HepG2 (cell line): ENCODE results near the gene PKD2L2. TPM values are rescaled to one million over a fixed set of nuclear protein-coding genes. Genes with fewer than 3 reads are reported as not detected.

Source experiments
- BORCS8-MEF2B ChIP-seq: sonication (generic); formaldehyde crosslinking; IDR thresholded peaks from 2 replicates; pipeline ENCODE4 v1.8.0; 2022; ENCODE audit warnings: mild to moderate bottlenecking, missing genetic modification reagents
- CREM ChIP-seq, 2 experiments: sonication (generic) in 1 of 2; formaldehyde crosslinking in 1 of 2; IDR thresholded peaks; 2 replicates each; pipeline versions ENCODE4 v1.4.0 to v1.6.1; 2016 to 2020; ENCODE audit warnings: antibody characterized with exemption in 1 of 2, mild to moderate bottlenecking in 1 of 2, missing genetic modification reagents in 1 of 2
- EP300 ChIP-seq, 3 experiments: sonication (generic) in 1 of 3; formaldehyde crosslinking in 1 of 3; IDR thresholded peaks; 2 replicates each; pipeline versions ENCODE4 v1.5.1 to v1.6.1; 2011 to 2020; ENCODE audit warnings: low read depth in 2 of 3, low read length in 2 of 3, borderline replicate concordance in 1 of 3, improper control_type of control experiment in 1 of 3, mild to moderate bottlenecking in 1 of 3, missing genetic modification reagents in 1 of 3, moderate library complexity in 1 of 3
- ESRRA ChIP-seq: sonication (generic); formaldehyde crosslinking; IDR thresholded peaks from 2 replicates; pipeline ENCODE4 v1.5.1; 2020; ENCODE audit warnings: mild to moderate bottlenecking, low read depth, missing genetic modification reagents
- KAT7 ChIP-seq: IDR thresholded peaks from 2 replicates; pipeline ENCODE4 v1.6.1; 2018; ENCODE audit warnings: borderline replicate concordance, missing compliant biosample characterization
- TRIM24 ChIP-seq: sonication (generic); formaldehyde crosslinking; IDR thresholded peaks from 2 replicates; pipeline ENCODE4 v1.8.0; 2022; ENCODE audit warnings: mild to moderate bottlenecking, missing genetic modification reagents
- ZBTB8A ChIP-seq: sonication (generic); formaldehyde crosslinking; IDR thresholded peaks from 2 replicates; pipeline ENCODE4 v1.4.0; 2020; ENCODE audit warnings: mild to moderate bottlenecking, low read depth, missing genetic modification reagents, borderline replicate concordance
- ZC3H4 ChIP-seq: sonication (generic); formaldehyde crosslinking; IDR thresholded peaks from 2 replicates; pipeline ENCODE4 v1.4.0; 2020; ENCODE audit warnings: missing genetic modification reagents, borderline replicate concordance
- ZFP41 ChIP-seq: sonication (generic); formaldehyde crosslinking; IDR thresholded peaks from 2 replicates; pipeline ENCODE4 v1.4.0; 2020; ENCODE audit warnings: mild to moderate bottlenecking, missing genetic modification reagents, borderline replicate concordance
- ZIK1 ChIP-seq: sonication (generic); formaldehyde crosslinking; IDR thresholded peaks from 2 replicates; pipeline ENCODE4 v1.5.0; 2020; ENCODE audit warnings: mild to moderate bottlenecking, low read depth, missing genetic modification reagents, borderline replicate concordance
- ZNF121 ChIP-seq: sonication (generic); formaldehyde crosslinking; IDR thresholded peaks from 2 replicates; pipeline ENCODE4 v1.5.0; 2020; ENCODE audit warnings: mild to moderate bottlenecking, missing genetic modification reagents
- ZNF251 ChIP-seq: sonication (generic); formaldehyde crosslinking; IDR thresholded peaks from 2 replicates; pipeline ENCODE4 v1.9.0; 2021; ENCODE audit warnings: mild to moderate bottlenecking, missing genetic modification reagents
- ZNF703 ChIP-seq: sonication (generic); formaldehyde crosslinking; IDR thresholded peaks from 2 replicates; pipeline ENCODE4 v1.5.1; 2020; ENCODE audit warnings: missing genetic modification reagents, mild to moderate bottlenecking, moderate library complexity, borderline replicate concordance
- polyA plus RNA-seq, 8 experiments: library from polyadenylated mRNA; depleted of rRNA in 3 of 8; stranded (reverse) in 7 of 8; unstranded in 1 of 8; fragments of >200 nt; fragmentation: Illumina TruSeq in 4 of 8; extraction: Trizol in 4 of 8; gene quantifications; 2 replicates each; pipeline versions ENCODE4 v1.2.1 to v1.2.3, GENCODE V29; 2011 to 2016; ENCODE audit warnings: low read depth in 4 of 8, missing spikeins in 1 of 8, mixed read lengths in 1 of 8; ENCODE audit not compliant: insufficient read depth in 1 of 8
- total RNA-seq, 5 experiments: library from RNA; depleted of rRNA; stranded (reverse); fragments of >200 nt; fragmentation: Illumina TruSeq; extraction: Trizol; gene quantifications; 2 replicates each; pipeline ENCODE4 v1.2.3, GENCODE V29; 2016; ENCODE audit warnings: low read depth in 1 of 5
- TF ChIP-seq, protein P1 (sequence below): sonication (generic); formaldehyde crosslinking; IDR thresholded peaks from 2 replicates; pipeline ENCODE4 v1.8.1; 2023; ENCODE audit warnings: mild to moderate bottlenecking, missing genetic modification reagents
- TF ChIP-seq, protein P2 (sequence below): sonication (generic); formaldehyde crosslinking; IDR thresholded peaks from 2 replicates; pipeline ENCODE4 v1.4.0; 2020; ENCODE audit warnings: low read depth, mild to moderate bottlenecking, missing genetic modification reagents
- TF ChIP-seq, protein P3 (sequence below): sonication (generic); formaldehyde crosslinking; IDR thresholded peaks from 2 replicates; pipeline ENCODE4 v1.5.1; 2020; ENCODE audit warnings: mild to moderate bottlenecking, missing genetic modification reagents
- TF ChIP-seq, protein P4 (sequence below): sonication (generic); formaldehyde crosslinking; IDR thresholded peaks from 2 replicates; pipeline ENCODE4 v1.4.0; 2020; ENCODE audit warnings: missing genetic modification reagents
- TF ChIP-seq, protein P5 (sequence below): sonication (generic); formaldehyde crosslinking; IDR thresholded peaks from 2 replicates; pipeline ENCODE4 v1.4.0; 2020; ENCODE audit warnings: missing genetic modification reagents, mild to moderate bottlenecking, borderline replicate concordance
- TF ChIP-seq, protein P6 (sequence below): sonication (generic); formaldehyde crosslinking; conservative IDR thresholded peaks from 2 replicates; pipeline ENCODE4 v1.4.0; 2020; ENCODE audit warnings: missing genetic modification reagents

PKD2L2 gene
- total and polyA plus RNA-seq, 2 of the 13 experiments (the other 11 are each of a cell fraction or from before 2014, with no cell fraction given), result not detected

DNA sequence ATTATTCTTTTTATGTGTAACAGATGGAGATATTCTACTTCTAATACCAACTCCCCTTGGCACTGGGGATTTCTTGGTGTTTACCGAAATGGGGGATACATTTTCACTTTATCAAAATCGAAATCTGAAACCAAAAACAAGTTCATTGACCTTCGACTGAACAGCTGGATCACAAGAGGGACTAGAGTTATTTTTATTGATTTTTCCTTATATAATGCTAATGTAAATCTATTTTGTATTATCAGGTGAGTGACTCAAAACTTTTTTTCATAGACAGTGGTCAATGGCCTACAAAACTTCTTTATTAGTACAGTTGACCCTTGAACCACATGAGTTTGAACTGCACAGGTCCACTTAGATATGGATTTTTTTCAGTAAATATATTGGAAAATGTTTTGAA, 10.2 kb downstream of the PKD2L2 start (continued):
- TF ChIP-seq EP300 (IDR thresholded peaks at IDR 0.05; ENCODE audit: low read depth in 2 of 2, low read length in 2 of 2), result peak in 1 of 2 experiments; percentile 50; a peak in 2 of 4 replicates
- no peak for TF ChIP-seq EP300 (CRISPR knock-in tag; IDR thresholded peaks at IDR 0.05; ENCODE audit: borderline replicate concordance)
- no peak for TF ChIP-seq ESRRA (CRISPR knock-in tag)
- TF ChIP-seq, protein P1, sequence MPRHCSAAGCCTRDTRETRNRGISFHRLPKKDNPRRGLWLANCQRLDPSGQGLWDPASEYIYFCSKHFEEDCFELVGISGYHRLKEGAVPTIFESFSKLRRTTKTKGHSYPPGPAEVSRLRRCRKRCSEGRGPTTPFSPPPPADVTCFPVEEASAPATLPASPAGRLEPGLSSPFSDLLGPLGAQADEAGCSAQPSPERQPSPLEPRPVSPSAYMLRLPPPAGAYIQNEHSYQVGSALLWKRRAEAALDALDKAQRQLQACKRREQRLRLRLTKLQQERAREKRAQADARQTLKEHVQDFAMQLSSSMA (CRISPR knock-in tag), result no peak
- TF ChIP-seq, protein P2, sequence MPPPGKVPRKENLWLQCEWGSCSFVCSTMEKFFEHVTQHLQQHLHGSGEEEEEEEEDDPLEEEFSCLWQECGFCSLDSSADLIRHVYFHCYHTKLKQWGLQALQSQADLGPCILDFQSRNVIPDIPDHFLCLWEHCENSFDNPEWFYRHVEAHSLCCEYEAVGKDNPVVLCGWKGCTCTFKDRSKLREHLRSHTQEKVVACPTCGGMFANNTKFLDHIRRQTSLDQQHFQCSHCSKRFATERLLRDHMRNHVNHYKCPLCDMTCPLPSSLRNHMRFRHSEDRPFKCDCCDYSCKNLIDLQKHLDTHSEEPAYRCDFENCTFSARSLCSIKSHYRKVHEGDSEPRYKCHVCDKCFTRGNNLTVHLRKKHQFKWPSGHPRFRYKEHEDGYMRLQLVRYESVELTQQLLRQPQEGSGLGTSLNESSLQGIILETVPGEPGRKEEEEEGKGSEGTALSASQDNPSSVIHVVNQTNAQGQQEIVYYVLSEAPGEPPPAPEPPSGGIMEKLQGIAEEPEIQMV, result no peak
- no peak for TF ChIP-seq ZFP41 (CRISPR knock-in tag)
- no peak for TF ChIP-seq KAT7 (CRISPR knock-in tag)
- TF ChIP-seq ZC3H4, result no peak
- no peak for TF ChIP-seq BORCS8-MEF2B (CRISPR knock-in tag)
- no peak for TF ChIP-seq ZNF251 (CRISPR knock-in tag)
- TF ChIP-seq, protein P3, sequence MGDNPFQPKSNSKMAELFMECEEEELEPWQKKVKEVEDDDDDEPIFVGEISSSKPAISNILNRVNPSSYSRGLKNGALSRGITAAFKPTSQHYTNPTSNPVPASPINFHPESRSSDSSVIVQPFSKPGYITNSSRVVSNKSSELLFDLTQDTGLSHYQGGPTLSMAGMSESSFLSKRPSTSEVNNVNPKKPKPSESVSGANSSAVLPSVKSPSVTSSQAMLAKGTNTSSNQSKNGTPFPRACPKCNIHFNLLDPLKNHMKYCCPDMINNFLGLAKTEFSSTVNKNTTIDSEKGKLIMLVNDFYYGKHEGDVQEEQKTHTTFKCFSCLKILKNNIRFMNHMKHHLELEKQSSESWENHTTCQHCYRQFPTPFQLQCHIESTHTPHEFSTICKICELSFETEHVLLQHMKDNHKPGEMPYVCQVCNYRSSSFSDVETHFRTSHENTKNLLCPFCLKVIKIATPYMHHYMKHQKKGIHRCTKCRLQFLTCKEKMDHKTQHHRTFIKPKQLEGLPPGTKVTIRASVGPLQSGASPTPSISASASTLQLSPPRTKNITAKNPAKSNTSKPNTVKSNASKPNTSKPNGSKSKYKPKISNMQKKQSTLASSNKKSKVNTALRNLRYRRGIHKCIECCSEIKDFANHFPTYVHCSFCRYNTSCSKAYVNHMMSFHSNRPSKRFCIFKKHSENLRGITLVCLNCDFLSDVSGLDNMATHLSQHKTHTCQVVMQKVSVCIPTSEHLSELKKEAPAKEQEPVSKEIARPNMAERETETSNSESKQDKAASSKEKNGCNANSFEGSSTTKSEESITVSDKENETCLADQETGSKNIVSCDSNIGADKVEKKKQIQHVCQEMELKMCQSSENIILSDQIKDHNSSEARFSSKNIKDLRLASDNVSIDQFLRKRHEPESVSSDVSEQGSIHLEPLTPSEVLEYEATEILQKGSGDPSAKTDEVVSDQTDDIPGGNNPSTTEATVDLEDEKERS, result no peak
- no peak for TF ChIP-seq TRIM24
- no peak for TF ChIP-seq ZIK1 (CRISPR knock-in tag)
- TF ChIP-seq ZNF121 (CRISPR knock-in tag), result no peak
- TF ChIP-seq, protein P4, sequence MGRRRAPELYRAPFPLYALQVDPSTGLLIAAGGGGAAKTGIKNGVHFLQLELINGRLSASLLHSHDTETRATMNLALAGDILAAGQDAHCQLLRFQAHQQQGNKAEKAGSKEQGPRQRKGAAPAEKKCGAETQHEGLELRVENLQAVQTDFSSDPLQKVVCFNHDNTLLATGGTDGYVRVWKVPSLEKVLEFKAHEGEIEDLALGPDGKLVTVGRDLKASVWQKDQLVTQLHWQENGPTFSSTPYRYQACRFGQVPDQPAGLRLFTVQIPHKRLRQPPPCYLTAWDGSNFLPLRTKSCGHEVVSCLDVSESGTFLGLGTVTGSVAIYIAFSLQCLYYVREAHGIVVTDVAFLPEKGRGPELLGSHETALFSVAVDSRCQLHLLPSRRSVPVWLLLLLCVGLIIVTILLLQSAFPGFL (CRISPR knock-in tag), result no peak
- TF ChIP-seq, protein P5, sequence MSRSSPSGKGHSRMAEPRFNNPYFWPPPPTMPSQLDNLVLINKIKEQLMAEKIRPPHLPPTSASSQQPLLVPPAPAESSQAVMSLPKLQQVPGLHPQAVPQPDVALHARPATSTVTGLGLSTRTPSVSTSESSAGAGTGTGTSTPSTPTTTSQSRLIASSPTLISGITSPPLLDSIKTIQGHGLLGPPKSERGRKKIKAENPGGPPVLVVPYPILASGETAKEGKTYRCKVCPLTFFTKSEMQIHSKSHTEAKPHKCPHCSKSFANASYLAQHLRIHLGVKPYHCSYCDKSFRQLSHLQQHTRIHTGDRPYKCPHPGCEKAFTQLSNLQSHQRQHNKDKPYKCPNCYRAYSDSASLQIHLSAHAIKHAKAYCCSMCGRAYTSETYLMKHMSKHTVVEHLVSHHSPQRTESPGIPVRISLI (CRISPR knock-in tag), result peak; percentile 91
- TF ChIP-seq ZNF703 (CRISPR knock-in tag), result no peak
- peak; percentile 69 for TF ChIP-seq CREM (IDR thresholded peaks at IDR 0.05)
- TF ChIP-seq CREM (CRISPR knock-in tag; IDR thresholded peaks at IDR 0.05), result no peak
- TF ChIP-seq, protein P6, sequence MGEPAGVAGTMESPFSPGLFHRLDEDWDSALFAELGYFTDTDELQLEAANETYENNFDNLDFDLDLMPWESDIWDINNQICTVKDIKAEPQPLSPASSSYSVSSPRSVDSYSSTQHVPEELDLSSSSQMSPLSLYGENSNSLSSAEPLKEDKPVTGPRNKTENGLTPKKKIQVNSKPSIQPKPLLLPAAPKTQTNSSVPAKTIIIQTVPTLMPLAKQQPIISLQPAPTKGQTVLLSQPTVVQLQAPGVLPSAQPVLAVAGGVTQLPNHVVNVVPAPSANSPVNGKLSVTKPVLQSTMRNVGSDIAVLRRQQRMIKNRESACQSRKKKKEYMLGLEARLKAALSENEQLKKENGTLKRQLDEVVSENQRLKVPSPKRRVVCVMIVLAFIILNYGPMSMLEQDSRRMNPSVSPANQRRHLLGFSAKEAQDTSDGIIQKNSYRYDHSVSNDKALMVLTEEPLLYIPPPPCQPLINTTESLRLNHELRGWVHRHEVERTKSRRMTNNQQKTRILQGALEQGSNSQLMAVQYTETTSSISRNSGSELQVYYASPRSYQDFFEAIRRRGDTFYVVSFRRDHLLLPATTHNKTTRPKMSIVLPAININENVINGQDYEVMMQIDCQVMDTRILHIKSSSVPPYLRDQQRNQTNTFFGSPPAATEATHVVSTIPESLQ, result no peak
- TF ChIP-seq ZBTB8A (CRISPR knock-in tag), result no peak
